NK-92 (cell line): ENCODE measurements around the gene CHRNA3.
"Not testable (repeated sequence)": the region's sequence is repeated elsewhere in the genome, so short reads cannot be mapped to it uniquely, and the experiment has no call there.

Experiments used
- DNase-seq: peaks from one replicate; lab custom pipeline; 2025; ENCODE audit not compliant: unreplicated experiment; lab: John Stamatoyannopoulos, UW

The CHRNA3 gene

DNA sequence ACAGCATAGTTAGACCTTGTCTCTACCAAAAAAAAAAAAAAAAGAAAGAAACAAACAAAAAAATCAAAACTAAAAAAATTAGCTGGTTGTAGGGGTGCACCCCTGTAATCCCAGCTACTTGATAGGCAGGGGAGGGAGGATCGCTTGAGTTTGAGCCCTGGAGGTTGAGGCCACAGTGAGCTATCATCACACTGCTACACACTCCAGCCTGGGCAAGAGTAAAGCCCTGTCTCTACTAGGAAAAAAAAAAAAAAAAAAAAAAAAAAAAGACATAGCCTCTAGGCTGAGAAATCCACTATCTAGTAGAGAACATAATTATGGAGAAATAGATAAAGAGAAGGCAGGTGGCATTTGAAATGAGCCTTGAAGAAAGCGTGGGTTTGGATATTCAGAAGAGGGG lies 57.7 kb downstream of the CHRNA3 start:
- DNase-seq, result no peak

DNA sequence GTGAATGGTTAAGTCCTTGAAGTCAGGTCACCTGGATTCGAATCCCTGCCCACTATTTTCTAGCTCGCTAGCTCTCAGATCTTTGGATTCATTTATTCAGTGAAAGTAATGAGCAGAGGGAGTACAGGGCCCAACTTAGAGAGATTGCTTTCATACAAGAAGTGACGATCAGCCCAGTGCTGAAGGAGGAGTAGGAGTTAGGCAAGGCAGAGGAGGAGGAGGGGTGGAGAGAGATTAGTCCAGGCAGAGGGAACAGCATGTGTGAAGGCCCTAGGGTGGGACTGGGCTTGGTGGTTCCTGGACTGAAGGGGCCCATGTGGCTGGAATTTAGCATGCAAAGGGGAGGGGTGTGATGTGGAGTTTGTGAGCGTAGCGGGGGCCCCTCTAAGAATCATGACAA lies 59.3 kb downstream of the CHRNA3 start:
- DNase-seq, result no peak

GRCh38 chr15:78560201-78560600 lies 60.6 kb downstream of the CHRNA3 start:
- DNase-seq, result not testable (repeated sequence)

DNA sequence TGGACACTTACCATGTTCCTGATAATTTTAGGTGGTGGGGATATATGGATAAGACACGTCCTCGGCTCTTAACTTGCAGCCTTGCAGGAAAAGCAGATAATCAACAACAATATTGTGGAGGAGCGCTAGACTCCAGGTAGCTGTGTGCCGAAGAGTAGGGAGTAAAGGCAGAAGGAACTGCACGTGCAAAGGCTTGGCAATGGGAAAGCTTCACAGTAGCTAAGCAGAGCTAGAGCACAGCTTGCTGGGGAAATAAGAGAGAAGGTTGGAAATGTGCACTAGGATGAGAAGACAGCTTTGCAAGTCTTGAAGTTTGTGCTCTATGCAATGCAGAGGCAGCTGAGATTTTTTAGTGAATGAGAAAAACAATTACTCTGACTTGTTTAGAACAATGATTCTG lies 68.2 kb downstream of the CHRNA3 start:
- no peak for DNase-seq

DNA sequence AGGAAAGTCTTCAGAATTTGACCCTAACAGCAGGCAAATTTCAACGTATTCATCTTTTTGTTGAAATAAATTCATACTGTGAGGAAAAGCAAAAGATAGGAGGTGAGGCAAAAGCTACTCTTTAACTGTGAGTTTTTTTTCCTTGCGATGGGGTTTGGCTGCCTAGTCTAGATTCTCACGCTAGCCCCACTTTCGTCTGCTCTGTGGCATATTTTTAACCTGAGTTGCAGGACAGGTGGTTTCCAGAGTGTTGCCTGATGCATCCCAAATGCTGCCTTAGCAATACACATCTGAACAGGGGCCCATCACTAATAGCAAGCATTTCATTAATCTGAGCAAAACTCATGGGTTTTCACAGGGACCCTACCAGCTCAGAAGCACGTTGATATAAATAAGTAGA lies 68.9 kb downstream of the CHRNA3 start:
- DNase-seq, result no peak

GRCh38 chr15:78550815-78551214 lies 70.0 kb downstream of the CHRNA3 start:
- no peak for DNase-seq

- DNase-seq, result no peak
Measured at GRCh38 chr15:78550194-78550593, 70.6 kb downstream of the CHRNA3 start.
